HT1080 (cell line): ENCODE data around the gene TRIM71. TPM values are rescaled to one million over a fixed set of nuclear protein-coding genes. Genes with fewer than 3 reads are reported as not detected.
"Not testable (repeated sequence)": the region's sequence is repeated elsewhere in the genome, so short reads cannot be mapped to it uniquely, and the experiment has no call there.

Source experiments
- DNase-seq: peaks from one replicate; pipeline ENCODE4 v3.0.0-alpha.2; 2015; ENCODE audit warnings: low read depth
- total RNA-seq: library from RNA; depleted of rRNA; stranded (reverse); fragments of >200 nt; shearing (Covaris generic); gene quantifications from 2 replicates; pipeline ENCODE4 v1.2.3, GENCODE V29; 2014

Gene TRIM71
- total RNA-seq, 1 experiment from 2014 or later = not detected

DNA sequence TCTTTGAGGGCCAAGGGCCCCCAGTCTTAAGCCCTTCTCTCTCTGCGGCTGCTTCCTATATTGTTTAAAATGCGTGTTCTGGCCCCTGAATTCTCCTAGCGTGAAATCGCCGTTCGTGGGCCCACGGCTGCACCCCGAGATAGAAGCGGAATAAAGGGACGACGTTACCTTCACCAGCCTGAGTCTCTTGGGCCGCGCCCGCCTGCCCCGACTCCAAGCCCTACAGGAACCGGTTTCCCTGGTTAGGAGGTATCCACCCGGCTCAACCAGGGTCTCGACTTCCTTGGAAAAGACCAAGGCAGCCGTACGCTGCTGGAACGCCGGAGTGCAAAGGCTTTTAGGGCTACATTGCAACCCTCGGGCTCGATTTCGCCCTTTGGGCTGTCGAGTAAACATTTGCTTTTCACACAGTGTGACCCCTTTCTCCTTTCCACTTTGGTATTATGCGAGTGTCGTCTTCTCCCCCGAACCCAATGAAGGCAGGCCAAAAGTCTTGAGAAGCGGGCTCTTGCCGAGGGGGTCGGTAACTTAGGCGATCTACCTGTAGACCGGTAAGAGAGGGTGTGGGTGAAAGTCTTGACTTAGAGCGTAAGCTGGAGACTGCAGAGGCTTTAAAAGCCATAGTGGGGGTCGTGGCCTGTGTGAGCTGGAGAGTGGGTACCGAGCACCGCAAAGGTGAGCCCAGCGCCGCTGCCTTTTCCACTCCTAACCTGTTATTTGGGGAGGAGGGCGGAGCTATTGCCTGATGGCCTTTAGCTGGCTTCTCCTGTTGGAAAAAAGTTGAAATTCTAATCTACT, 2.0 kb downstream of the TRIM71 start:
- no peak for DNase-seq

DNA sequence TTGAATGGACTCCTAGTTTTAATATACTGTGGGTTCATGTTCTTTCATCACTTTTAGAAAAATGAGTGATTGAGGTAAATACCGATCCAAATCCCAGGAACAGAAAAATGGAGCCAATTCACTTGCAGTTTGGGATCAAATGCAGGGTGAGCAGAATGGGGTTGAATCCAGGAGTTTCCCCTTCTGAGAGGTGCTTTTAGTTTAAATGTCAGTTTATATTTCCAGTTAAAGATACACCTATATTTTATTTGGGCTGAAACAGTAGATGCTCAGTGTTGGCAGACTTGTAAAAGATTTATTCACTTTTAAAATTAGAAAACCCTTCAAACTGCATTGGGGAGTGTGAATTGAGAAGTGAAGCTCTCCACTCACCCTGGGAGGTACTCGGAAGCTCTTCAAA, 2.6 kb downstream of the TRIM71 start:
- DNase-seq = no peak

DNA sequence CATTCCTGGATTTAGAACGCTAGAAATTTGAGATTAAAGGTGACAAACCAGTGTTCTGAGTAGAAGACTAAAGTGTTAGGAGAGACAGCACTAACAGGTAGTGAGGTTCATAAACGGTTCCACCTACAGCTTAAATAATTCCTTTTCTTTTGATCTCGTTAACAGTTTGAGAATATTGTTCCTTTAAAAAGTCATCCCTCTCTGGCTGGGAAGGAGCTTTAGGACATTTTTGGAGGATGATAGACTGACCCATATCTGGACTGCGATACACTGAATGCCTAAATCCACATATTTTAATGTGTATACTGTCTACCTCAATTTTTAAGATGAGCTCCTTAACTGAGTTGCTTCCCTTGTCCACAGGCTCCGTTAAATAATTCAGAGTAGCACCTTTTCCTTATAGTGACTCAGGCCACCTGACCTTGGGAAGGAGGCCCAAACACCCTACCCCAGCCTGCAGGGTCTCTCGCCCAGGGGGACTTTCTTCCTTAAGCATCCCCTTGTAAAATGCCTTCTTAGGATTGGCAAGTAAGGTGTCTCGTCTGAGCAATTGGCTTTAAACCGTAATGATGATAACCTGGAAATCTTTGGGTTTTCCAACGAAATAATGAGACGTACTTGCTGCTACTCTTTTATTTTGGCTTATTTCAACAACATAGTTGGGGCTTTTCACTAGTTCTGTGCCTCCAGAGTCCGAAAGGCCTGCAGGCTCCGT, 3.3 kb downstream of the TRIM71 start:
- DNase-seq = no peak

DNA sequence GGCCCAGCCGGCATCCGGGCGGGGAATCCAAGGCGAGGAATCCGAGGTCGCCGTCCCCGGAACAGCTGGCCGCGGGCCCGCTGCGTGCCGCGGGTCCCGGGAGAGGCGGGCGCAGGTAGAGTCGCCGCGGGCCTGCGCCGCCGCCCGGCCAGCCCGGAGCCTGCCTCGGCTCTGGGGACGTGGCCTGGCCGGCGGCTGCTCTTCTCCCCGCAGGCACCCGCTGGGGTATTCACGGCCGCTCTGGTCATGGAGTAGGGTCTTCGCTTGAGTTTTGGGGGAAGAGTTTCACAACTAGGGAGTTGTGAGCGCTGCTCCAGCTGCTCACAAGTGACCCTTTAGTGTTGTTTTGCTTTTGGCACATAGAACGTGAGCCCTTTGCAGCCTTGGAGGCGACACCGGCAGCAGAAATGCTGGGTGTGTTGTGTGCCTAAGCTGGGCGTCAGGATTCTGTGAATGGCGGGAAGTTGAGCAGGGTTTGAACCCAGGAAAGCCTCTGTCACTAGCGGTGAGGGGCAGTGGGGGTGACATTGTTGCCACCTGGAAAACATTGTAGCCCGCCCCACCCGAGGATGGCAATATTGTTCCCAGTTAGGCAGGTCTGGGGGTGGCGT, 4.0 kb downstream of the TRIM71 start:
- no peak for DNase-seq

DNA sequence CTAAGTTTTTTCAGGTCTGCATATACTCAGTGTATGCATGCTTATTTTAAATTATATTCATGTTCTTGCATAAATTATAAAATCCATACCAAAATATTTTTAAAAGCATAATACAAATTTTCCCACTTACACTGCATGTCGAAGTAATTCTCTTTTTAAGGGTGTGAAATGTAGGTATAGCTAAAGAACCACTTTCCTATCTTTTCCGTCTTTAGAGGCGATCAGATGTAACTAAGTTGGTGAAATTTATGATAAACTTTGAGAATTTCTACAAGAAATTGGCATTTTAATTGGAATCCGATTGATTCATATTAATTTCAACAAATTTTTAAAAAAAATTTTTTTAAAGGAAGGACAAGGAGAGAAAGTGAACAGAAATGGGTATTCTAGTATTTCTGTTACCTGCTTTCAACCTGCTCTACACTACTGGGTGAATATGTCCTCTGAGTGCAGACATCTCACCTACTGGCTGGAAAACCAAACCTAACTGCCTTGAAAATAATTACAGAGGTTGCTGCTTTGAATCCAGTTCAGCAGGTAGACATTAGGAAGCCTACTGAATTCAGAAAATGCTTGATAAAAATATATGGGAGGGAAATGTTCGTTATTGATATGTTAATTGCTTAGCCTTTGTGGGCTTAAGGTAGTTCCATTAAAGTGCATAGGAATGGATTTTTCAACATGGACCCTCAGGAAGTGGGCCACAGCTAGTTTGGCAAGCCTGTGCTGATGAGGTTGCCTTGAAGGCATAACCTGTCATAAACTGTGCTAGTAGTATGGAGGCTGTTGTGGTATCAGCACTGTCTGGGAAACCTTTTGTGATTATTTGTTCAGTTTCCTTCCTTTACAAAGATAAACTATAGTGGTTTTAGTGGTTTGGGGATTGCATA, 5.1 kb downstream of the TRIM71 start:
- DNase-seq = no peak

DNA sequence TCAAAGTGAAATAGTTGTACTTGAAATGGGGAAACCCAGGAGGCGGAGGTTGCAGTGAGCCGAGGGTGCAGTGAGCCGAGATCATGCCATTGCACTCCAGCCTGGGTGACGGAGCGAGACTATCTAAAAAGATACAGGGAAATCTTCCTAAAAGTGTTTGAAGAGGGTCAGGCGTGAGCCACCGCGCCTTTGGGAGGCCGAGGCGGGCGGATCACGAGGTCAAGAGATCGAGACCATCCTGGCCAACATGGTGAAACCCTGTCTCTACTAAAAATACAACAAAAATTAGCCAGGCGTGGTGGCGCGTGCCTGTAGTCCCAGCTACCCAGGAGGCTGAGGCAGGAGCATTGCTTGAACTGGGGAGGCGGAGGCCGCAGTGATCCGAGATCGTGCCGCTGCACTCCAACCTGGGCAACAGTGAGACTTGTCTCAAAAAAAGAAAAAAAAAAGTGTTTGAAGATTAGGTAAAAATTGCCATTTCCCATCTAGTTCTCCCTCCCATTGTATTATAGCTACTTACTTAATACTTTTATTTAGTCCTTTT, 5.9 kb downstream of the TRIM71 start:
- DNase-seq = not testable (repeated sequence)

DNA sequence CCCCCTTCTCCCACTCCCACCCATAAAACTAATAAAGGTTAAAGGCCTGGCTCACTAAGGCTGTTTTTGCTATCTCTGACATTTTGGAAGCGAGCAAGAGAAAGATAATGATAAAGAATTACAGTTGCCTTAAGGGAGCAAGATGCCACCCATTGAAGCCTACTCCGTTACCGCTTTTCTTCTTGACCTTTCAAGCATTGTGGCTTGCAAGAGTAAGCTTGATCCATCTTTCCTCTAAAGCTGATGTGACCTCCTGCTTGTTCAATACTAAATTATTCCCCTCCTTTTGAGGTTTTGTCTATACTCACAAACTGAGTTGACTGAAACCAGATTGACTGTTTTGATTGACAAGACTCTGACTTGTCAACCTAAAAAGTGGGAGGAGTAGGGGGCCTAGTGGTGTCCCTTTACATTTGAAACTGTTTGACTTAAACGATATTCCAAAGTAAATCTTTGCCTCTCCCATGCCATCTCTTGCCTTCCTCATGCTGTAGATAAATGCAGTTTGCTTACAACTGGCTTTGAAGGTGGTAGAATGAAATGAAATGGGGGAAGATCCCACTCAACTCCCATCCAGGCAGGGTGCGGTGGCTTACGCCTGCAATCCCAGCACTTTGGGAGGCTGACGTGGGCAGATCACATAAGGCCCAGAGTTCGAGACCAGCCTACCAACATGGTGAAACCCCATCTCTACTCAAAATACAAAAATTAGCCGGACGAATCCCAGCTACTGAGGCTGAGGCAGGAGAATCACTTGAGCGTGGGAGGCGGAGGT, 8.0 kb downstream of the TRIM71 start:
- no peak for DNase-seq

DNA sequence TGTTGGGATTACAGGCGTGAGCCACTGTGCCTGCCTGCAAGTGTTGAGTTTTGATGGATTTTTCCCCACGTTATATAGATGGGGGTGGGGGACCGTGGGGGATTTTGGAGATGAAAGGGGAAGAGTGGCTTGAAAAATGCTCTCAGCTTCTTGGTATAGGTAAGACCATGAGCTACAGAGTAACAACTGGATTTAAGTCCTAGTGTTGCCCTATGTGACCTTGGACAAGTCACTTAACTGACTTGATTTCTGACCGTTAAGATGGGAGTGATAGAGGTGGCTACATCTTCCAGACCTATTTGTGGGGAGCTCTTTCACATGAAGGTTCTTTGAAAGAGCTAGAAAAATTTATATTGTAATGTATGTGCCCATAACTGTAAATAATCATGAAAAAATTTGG, 13.3 kb downstream of the TRIM71 start:
- no peak for DNase-seq

DNA sequence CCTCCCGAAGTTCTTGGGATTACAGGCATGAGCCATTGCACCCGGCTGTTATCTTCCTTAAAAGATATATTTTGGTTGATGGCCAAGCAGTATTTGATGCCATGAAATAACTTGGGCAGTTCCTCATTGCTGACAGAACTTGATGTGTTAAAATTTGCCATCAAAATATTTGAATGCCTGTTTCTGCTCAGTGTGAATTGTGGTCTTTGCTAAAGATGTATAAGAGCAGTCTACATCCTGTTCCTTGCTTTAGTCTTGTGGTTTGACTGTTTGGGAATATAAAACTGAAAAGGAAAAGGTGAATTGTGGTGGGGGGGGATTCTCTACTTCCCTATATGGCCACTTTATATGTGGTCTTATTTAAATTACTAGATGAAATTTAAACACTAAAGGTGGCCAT, 14.0 kb downstream of the TRIM71 start:
- DNase-seq = no peak

DNA sequence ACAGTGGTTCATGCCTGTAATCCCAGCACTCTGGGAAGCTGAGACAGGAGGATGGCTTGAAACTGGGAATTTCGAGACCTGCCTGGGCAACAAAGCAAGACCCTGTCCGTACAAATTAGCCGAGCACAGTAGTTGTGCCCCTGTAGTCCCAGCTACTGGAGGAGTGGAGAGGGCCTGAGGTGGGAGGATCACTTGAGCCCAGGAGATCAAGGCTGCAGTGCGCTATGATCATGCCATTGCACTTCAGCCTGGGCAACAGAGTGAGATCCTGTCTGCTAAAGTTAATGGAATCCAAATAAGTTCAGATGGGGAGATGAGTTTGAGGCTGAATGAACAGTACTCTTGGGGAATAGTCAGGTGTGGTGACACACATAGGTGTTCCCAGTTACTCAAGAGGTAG, 14.4 kb downstream of the TRIM71 start:
- no peak for DNase-seq

DNA sequence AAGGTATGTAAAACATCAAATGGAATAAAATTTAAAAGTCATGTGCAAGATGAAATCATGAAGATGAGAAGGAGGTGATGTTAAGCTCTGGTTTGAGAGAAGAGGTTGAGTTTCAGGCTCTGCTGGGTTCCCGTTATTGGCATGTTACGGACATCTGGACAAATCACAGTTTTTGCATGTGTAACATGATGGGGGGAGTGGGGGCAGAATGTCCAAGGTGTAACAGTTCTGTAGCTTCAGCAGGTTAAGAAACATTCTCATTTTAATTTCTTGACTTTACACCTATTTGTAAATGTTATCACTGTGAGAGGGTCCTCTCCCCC, 17.2 kb downstream of the TRIM71 start:
- DNase-seq = no peak

DNA sequence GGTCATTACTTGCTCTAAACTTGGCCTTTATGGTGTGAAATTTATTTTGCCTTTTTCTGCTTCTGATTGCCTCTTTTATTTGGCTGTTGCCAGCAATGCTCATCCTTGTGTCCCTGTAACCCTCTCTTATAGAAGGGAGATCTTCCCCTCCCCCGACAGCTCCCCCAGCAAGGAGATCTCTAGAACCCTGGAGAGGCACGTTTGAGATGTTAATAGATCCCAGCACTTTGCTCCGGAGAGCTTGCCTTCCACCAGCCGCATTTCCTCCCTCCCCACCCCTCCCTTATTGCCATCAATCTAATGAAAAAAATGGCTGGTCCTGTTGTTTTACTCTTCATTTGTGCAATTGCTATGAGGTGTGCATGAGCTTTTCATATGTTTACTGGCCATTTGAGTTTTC, 18.2 kb downstream of the TRIM71 start:
- no peak for DNase-seq

DNA sequence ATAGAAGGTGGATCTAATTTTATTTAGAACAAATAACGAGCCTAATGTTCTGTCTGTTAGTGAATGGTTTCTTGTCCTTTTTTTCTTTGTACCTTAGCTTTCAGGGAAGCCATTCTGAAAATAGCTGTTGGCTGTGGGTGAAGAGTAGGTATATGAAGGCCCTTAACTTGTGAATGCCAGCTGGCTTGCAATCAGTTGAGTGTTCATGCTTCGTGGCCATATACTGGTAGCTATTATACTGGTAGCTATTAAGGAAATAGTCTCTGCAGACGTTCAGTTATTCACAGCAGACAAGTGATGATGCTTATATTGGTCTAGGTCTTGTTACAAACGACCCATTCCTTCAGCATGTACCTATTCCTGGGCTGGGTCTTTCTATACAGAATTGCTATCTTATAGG, 18.8 kb downstream of the TRIM71 start:
- no peak for DNase-seq

DNA sequence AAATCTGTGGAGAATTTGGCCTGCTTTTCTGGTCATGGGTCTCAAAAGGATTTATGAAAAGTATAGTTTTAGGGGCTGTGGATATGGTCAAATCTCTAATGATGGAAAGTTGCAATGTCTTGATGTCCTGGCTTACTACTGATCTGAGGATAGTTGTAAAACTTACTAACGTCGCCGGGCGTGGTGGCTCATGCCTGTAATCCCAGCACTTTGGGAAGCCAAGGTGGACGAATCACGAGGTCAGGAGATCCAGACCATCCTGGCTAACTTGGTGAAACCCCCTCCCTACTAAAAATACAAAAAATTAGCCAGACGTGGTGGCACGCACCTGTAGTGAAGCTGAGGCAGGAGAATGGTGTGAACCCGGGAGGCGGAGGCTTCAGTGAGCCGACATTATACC, 19.6 kb downstream of the TRIM71 start:
- DNase-seq = no peak

DNA sequence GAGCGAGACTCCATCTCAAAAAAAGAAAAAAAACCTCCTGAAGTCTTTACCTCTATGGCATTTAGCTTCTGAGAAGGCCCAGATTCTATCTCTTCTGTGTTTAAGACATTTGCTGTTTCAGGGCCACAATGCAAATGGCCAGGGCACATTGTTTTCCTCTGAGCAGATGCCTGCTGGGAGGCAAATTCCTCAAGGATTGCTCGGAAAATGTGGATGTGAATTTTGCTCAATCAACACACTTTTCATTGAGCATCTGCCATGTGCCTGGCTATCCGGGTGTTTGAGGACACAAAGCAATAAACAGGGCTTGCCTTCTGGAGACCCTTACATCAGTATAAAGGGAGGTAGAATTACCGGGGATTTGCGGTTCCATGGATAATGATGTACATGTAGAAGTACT, 20.0 kb downstream of the TRIM71 start:
- no peak for DNase-seq

DNA sequence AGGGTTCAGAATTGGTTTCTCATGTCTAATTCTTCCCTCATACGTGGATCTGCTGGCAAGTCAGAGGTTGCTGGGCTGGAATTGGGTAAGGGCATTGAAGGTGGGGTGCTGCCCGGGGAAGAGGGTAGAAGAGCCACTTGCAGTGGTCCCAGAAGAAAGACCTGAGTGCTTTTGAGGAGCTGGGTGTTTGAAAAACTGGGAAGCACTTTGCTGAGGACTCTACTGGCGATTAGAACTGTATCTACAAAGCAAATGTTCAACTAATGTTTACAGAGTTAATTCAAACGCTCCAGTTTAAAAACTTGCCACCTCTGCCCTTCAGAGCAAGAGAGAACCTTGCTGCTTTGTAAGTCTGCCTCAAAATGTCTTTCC, 21.9 kb downstream of the TRIM71 start:
- no peak for DNase-seq

DNA sequence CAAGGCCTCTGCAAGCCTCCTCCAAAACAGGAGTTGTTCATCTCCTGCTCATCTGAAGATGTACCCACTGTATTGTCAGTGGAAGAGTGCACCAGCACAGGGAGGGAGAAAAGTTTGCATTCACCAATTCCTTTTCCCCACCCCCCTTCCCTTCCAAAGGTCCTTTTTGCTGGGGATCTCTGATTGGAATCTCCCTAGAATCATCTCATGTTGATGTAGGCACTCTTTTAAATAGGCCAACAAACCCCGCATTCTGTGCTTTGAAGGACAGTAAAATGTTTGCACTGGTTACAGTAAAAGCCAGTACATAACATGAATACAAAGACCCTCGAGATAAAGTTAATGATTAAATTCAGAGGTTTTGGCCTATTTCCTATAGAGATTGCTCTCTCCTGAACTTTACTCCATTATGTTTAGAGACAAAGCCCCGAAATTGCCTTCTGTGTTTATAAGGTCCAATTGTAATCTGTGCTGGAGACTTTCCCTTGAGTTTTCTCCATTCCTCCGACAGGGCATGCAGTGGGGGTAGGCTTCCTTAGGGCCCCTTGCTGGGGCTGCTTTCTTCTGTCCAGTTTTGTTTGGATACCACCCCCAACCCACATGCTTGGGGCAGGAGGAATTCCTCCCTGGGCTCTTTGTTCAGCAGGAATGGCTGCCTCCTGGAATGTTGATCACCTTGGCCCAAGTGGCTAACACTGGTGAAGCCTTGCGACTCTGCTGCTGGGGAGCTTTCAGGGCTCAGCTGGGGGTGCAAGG, 22.5 kb downstream of the TRIM71 start:
- DNase-seq = no peak

DNA sequence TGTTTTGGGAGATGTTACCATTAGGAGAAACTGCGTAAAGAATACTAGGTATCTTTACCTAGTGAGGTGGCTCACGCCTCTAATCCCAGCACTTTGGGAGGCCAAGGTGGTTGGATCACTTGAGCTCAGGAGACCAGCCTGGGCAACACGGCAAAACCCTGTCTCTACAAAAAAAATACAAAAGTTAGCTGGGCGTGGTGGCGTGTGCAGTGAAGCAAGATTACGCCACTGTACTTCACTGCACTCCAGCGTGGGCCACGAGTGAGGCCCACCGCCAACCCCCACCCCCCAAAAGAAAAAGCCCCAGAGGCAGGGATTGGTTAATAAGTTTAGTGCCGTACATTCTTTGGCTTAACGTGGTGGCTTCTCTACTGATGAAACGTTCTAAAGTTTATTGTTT, 23.5 kb downstream of the TRIM71 start:
- DNase-seq = no peak

DNA sequence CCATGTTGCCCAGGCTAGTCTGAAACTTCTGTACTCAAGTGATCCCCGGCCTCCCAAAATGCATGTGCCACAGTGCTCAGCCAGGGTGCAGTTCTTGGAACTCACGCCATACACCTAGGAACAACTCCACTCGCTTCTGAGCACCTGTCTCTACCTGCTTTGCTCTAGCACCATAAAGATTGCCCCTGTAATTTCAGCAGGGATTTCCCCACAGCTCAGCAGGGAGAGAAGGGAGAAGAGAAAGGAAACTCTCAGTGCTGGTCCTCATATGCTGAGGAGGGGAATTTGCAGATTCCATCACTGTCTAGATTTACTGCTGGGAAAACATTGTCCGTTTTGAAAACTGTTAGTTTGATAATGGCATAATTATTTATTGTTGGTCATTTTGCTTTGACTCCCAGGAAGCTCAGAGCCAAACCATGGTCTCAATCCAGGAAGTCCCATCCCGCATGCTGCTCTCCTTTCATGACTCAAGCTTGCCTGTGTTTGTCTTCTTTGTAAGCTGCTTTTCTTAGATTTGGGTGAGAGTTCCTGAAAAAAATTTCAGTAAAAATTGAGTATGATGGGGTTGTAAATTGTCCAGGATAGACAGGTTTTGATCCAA, 24.2 kb downstream of the TRIM71 start:
- peak; percentile 63 for DNase-seq

DNA sequence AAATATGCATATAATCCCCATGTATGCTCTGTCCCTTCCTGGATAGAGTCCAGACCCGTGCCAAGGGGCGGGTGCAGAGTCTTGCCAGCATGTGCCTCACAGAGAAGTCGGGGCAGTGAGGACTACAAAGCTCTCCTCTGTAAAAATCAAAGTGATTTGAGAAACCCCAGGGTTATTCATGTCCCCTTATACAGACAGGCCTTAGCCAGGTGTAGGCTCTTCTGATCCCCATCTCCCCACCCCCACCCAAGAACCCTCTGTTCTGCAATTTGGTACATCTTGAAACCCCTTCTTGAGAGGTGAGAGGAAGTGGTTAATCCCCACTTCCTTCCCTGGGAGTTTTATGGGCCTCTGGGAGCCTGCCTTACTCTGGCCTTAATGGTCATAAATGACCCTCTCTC, 24.7 kb downstream of the TRIM71 start:
- DNase-seq = peak; percentile 11
